ENCODE results near the gene PTGR3. TPM values are rescaled to one million over a fixed set of nuclear protein-coding genes. Genes with fewer than 3 reads are reported as not detected.

Gene PTGR3
- total and polyA plus RNA-seq, 12 donors, result 8.8 to 40.2 (median 19.3) TPM

DNA sequence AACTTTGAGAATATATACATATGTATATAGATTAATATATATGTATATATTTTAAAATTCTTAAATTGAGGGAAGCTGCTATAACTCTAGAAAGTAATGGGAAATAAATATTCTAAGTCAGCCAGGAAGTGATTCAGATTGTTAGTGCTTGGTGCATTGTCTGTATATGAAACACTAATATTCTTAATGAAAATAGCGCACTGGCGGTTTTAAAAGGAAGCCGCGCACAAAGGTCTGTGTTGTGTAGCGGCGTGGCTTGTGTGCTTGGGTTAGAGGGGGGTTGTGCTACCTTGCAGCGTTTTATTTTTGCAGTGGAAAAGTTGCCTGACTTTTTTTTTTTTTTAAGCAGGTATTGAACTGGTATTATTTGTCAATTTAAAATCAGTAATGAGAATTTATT lies 13.0 kb upstream of the PTGR3 start:
- H3K27ac ChIP-seq, result no peak overlapping the region
- WGBS, 4 donors, result 75 to 80% (median 78%) methylated on average over 7 of the region's 7 CpGs
- intact Hi-C loops (cut with DNase I), result no loop called here

DNA sequence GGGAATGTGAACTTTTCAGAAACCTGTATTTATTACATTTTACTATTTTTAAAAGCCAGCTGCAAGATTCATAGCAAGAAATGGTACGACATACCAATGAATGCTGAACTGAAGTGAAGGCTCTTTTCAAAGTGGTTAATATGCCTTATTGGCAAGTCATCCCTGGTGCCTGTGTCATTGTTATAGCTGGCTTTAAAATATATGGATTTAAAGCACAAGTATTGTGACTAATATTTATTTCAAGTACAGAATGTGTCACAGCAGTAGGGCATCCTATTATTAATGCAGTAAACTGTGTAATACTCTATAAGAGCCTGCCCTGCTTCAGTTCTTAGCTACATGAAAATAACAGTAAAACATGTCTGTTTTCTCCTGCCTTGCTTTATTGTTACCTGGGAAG lies 12.5 kb upstream of the PTGR3 start:
- Histone ChIP-seq H3K4me1 (replicated peaks in 1 of 2) (peaks cover 3 to 42% of the 10 kb centered on the region in 2 donors), H3K4me3 (no peak overlapping the region)

More for the DNA sequence above, 13.0 kb upstream of the PTGR3 start:
- H3K27me3 ChIP-seq, result no peaks in the 10 kb centered on the region
- H3K9me3 ChIP-seq (replicated peaks in 1 of 3), result no peaks in the 10 kb centered on the region
- DNase-seq, result no peak
- no peaks in the 10 kb centered on the region for H3K36me3 ChIP-seq (replicated peaks in 1 of 2)
- H3K4me1 ChIP-seq (replicated peaks in 1 of 2), result peaks cover 7 to 46% of the 10 kb centered on the region in 2 donors
- TF ChIP-seq, protein P1, sequence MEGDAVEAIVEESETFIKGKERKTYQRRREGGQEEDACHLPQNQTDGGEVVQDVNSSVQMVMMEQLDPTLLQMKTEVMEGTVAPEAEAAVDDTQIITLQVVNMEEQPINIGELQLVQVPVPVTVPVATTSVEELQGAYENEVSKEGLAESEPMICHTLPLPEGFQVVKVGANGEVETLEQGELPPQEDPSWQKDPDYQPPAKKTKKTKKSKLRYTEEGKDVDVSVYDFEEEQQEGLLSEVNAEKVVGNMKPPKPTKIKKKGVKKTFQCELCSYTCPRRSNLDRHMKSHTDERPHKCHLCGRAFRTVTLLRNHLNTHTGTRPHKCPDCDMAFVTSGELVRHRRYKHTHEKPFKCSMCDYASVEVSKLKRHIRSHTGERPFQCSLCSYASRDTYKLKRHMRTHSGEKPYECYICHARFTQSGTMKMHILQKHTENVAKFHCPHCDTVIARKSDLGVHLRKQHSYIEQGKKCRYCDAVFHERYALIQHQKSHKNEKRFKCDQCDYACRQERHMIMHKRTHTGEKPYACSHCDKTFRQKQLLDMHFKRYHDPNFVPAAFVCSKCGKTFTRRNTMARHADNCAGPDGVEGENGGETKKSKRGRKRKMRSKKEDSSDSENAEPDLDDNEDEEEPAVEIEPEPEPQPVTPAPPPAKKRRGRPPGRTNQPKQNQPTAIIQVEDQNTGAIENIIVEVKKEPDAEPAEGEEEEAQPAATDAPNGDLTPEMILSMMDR (IDR thresholded peaks at IDR 0.05), result no peak
- TF ChIP-seq POLR2A (IDR thresholded peaks at IDR 0.05), result no peak
- no peak overlapping the region for H3K4me3 ChIP-seq

DNA sequence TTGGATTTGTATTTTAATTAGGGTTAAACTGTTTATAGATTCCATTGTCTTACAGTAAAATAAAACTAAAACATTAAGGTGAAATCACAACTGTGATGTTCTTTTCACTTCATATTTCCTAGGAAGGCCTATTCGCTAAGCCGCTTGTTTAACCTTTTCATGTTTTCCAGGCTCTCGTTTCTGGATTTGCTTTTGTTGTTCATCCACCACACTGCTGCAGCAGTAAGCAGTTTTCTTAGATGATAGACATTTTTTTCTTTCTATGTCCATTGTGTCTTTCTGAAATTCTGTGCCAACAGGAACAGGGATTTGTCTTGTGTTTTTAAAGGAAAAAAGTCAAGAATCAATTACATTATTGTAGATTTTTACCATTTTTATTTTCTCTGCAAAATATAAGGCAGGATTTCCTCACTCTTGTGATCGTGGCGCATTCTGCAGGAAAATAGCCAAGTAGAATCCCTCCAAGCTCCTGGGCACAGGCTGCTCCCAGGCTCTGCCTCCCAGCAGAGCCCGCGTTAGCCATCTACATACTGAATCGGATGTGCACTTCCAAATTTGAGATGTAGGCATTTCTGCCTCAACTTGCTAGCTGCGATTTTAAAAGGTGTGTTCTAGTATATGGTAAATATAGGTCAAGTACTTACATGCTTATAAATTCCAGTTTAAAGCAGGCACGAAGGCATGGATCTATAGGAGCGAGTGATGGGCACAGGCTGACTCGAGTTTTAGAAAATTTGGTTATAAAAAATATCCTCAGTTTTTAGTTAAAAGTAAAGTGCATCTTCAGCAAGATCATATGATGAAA lies 11.8 kb upstream of the PTGR3 start:
- Histone ChIP-seq H3K27me3 (no peaks in the 10 kb centered on the region), H3K9me3 (replicated peaks in 1 of 3) (no peaks in the 10 kb centered on the region), H3K4me1 (replicated peaks in 1 of 2) (peaks cover 0 to 36% of the 10 kb centered on the region in 2 donors), H3K4me3 (no peak overlapping the region), H3K36me3 (replicated peaks in 1 of 2) (no peaks in the 10 kb centered on the region), H3K27ac (no peak overlapping the region)
- 75 to 81% (median 79%) methylated on average over 12 of the region's 12 CpGs for WGBS, 4 donors
- intact Hi-C loops (cut with DNase I), result no loop called here
- no peak for DNase-seq
- TF ChIP-seq, protein P1 (IDR thresholded peaks at IDR 0.05), result no peak
- TF ChIP-seq POLR2A (IDR thresholded peaks at IDR 0.05), result no peak

More for the DNA sequence above, 12.5 kb upstream of the PTGR3 start:
- no peaks in the 10 kb centered on the region for H3K9me3 ChIP-seq (replicated peaks in 1 of 3)
- H3K27ac ChIP-seq, result no peak overlapping the region
- no peaks in the 10 kb centered on the region for H3K27me3 ChIP-seq
- intact Hi-C loops (cut with DNase I), result no loop called here
- WGBS, 4 donors, result 58 to 70% (median 63%) methylated on average over 1 of the region's 1 CpG
- no peak for DNase-seq
- TF ChIP-seq, protein P1 (IDR thresholded peaks at IDR 0.05), result no peak
- no peak for TF ChIP-seq POLR2A (IDR thresholded peaks at IDR 0.05)
- no peaks in the 10 kb centered on the region for H3K36me3 ChIP-seq (replicated peaks in 1 of 2)

DNA sequence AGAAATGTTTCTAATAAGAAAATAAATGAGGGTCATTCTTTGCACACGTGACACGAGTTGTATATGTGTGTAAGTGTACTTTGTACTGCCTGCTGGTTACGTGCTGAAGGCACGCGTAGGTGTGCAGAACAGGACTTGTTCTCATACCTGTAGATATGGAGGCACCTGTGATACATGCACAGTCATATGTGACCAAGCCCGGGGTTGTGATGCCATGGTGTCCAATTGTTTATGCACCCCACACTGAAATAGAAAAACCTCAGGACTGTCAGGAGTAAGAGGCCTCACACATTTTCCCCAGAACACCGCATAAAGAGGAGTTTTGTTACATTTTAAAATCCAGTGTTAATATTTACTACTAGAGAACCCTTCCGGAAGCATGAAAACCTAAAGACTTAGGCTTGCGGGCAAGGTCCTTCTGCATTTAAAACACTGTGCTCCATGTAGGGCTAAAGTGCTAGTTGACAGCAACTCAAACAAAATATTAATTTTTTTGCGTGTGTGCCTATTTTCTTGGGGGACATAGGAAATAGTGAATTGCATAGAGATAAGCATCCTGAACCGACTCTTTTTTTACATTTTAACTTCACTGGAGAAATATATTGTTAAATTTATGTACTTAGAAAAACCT lies 10.9 kb upstream of the PTGR3 start:
- 79 to 86% (median 81%) methylated on average over 11 of the region's 11 CpGs for WGBS, 4 donors
- H3K36me3 ChIP-seq (replicated peaks in 1 of 2), result no peaks in the 10 kb centered on the region
- no peak overlapping the region for H3K4me3 ChIP-seq
- H3K4me1 ChIP-seq (replicated peaks in 1 of 2), result peaks cover 0 to 35% of the 10 kb centered on the region in 2 donors
- TF ChIP-seq, protein P1 (IDR thresholded peaks at IDR 0.05), result no peak
- TF ChIP-seq POLR2A (IDR thresholded peaks at IDR 0.05), result no peak
- intact Hi-C loops (cut with DNase I), result no loop called here
- H3K27me3 ChIP-seq, result no peaks in the 10 kb centered on the region
- no peak overlapping the region for H3K27ac ChIP-seq
- H3K9me3 ChIP-seq (replicated peaks in 1 of 3), result no peaks in the 10 kb centered on the region
- no peak for DNase-seq
